ENCODE results near the gene SOHLH2.

- no peak for TF ChIP-seq CTCF (IDR thresholded peaks at IDR 0.05)
- TF ChIP-seq POLR2A (IDR thresholded peaks at IDR 0.05), result no peak
These were observed 29.7 kb upstream of the SOHLH2 start for GRCh38 chr13:36244073-36244472.
